ENCODE results near the gene TUFT1. TPM values are rescaled to one million over a fixed set of nuclear protein-coding genes. Genes with fewer than 3 reads are reported as not detected.

TUFT1 gene
- total RNA-seq, 2 experiments from 2014 or later: 0.06 to 0.13 TPM

- intact Hi-C loops (cut with micrococcal nuclease; ENCODE audit: unreplicated experiment): no loop called here
- BruUV-seq (replicated peaks): no TSS peak
- H3K79me2 ChIP-seq (ENCODE audit: insufficient read depth, low read depth, low read length): no peaks in the 10 kb centered on the region; the same call in 1 of the 2 replicates
- no peaks in the 10 kb centered on the region for H3K4me1 ChIP-seq (ENCODE audit: insufficient read depth, low read length, poor library complexity, severe bottlenecking)
- no peak overlapping the region for H3K4me2 ChIP-seq (ENCODE audit: low read length)
- H2AFZ ChIP-seq (ENCODE audit: low read length): no peak overlapping the region
- POLR2A ChIA-PET: interaction anchor here (1.4 kb wide), 1 partner anchor 10 kb away, joined by 3 read pairs; no protein-coding TSS in a partner anchor
- H3K4me3 ChIP-seq (ENCODE audit: low read depth, low read length, poor library complexity, severe bottlenecking): no peak overlapping the region
- CTCF ChIA-PET (ENCODE audit: unreplicated experiment): no interaction called here
- no peaks in the 10 kb centered on the region for H3K9me3 ChIP-seq (ENCODE audit: low read length)
- no peak for DNase-seq (ENCODE audit: low spot score)
- H3K27ac ChIP-seq (ENCODE audit: low read depth, low read length, poor library complexity, severe bottlenecking): no peak overlapping the region
- H3K9me2 ChIP-seq (ENCODE audit: insufficient read depth, low read length): no peaks in the 10 kb centered on the region
- TF ChIP-seq EZH2phosphoT487 (IDR thresholded peaks at IDR 0.05; ENCODE audit: borderline replicate concordance, low read depth, low read length): no peak
- TF ChIP-seq, protein P1, sequence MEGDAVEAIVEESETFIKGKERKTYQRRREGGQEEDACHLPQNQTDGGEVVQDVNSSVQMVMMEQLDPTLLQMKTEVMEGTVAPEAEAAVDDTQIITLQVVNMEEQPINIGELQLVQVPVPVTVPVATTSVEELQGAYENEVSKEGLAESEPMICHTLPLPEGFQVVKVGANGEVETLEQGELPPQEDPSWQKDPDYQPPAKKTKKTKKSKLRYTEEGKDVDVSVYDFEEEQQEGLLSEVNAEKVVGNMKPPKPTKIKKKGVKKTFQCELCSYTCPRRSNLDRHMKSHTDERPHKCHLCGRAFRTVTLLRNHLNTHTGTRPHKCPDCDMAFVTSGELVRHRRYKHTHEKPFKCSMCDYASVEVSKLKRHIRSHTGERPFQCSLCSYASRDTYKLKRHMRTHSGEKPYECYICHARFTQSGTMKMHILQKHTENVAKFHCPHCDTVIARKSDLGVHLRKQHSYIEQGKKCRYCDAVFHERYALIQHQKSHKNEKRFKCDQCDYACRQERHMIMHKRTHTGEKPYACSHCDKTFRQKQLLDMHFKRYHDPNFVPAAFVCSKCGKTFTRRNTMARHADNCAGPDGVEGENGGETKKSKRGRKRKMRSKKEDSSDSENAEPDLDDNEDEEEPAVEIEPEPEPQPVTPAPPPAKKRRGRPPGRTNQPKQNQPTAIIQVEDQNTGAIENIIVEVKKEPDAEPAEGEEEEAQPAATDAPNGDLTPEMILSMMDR (conservative IDR thresholded peaks at IDR 0.05; ENCODE audit: low read length): no peak
- H3K36me3 ChIP-seq (ENCODE audit: insufficient read depth, low read length): no peaks in the 10 kb centered on the region
- H4K20me1 ChIP-seq (ENCODE audit: insufficient read depth, low read length): no peaks in the 10 kb centered on the region
These were observed 43.7 kb downstream of the TUFT1 start for GRCh38 chr1:151583796-151584195.

DNA sequence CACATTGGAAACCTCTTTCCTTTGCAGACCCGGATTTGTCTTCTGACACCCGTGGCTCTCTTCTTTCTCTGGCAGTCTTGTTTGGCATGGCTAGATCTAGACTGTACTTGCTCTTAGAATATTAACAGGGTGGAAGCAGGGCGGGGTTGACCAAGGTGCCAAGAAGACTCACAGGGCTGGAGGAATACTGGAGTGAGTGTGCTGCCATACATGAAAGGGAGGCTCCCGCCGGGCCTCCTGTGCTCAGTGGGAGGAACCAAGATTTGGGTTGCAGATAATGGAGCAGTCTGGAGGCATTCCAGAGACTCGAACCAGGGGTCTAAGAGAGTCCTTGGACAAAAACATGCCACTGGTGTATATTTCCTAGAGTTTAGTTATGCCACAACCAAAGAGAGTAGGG is 44.2 kb downstream of the TUFT1 start:
- TF ChIP-seq, protein P1 (conservative IDR thresholded peaks at IDR 0.05; ENCODE audit: low read length): no peak
- TF ChIP-seq EZH2phosphoT487 (IDR thresholded peaks at IDR 0.05; ENCODE audit: borderline replicate concordance, low read depth, low read length): no peak

DNA sequence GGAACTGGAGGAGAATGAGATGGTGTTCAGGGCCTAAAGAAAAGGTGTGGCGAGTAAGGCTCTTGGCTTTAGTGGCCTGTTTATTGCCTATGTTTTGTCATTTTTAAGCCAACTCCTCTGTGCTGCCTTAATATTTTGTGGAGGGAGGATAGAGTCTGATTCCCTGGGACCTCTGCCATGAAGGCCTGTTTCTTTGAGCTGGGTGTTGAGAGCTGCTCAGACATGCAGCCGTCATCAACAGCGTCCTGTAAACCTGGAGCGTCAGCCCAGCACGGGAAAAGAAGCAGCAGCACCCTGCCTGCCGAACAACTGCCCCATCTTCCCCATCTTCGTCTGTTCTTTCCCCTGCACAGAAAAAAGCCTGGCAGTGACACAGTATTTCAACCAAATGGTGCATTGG is 44.7 kb downstream of the TUFT1 start:
- H3K4me1 ChIP-seq (ENCODE audit: insufficient read depth, low read length, poor library complexity, severe bottlenecking): no peaks in the 10 kb centered on the region
- intact Hi-C loops (cut with micrococcal nuclease; ENCODE audit: unreplicated experiment): no loop called here
- H3K4me3 ChIP-seq (ENCODE audit: low read depth, low read length, poor library complexity, severe bottlenecking): no peak overlapping the region
- H3K27ac ChIP-seq (ENCODE audit: low read depth, low read length, poor library complexity, severe bottlenecking): no peak overlapping the region
- BruUV-seq (replicated peaks): no TSS peak
- H4K20me1 ChIP-seq (ENCODE audit: insufficient read depth, low read length): no peaks in the 10 kb centered on the region
- no peak for DNase-seq (ENCODE audit: low spot score)
- H3K79me2 ChIP-seq (ENCODE audit: insufficient read depth, low read depth, low read length): no peaks in the 10 kb centered on the region; the same call in 1 of the 2 replicates
- H3K4me2 ChIP-seq (ENCODE audit: low read length): no peak overlapping the region
- TF ChIP-seq, protein P1 (conservative IDR thresholded peaks at IDR 0.05; ENCODE audit: low read length): no peak
- TF ChIP-seq EZH2phosphoT487 (IDR thresholded peaks at IDR 0.05; ENCODE audit: borderline replicate concordance, low read depth, low read length): no peak
- no peaks in the 10 kb centered on the region for H3K9me3 ChIP-seq (ENCODE audit: low read length)
- no peaks in the 10 kb centered on the region for H3K9me2 ChIP-seq (ENCODE audit: insufficient read depth, low read length)
- CTCF ChIA-PET (ENCODE audit: unreplicated experiment): no interaction called here
- H2AFZ ChIP-seq (ENCODE audit: low read length): no peak overlapping the region
- POLR2A ChIA-PET: no interaction called here
- no peaks in the 10 kb centered on the region for H3K36me3 ChIP-seq (ENCODE audit: insufficient read depth, low read length)

More for the DNA sequence above, 44.2 kb downstream of the TUFT1 start:
- Histone ChIP-seq H3K9me3 (ENCODE audit: low read length) (no peaks in the 10 kb centered on the region), H3K9me2 (ENCODE audit: insufficient read depth, low read length) (no peaks in the 10 kb centered on the region), H2AFZ (ENCODE audit: low read length) (no peak overlapping the region), H3K4me1 (ENCODE audit: insufficient read depth, low read length, poor library complexity, severe bottlenecking) (no peaks in the 10 kb centered on the region), H3K4me3 (ENCODE audit: low read depth, low read length, poor library complexity, severe bottlenecking) (no peak overlapping the region), H3K79me2 (ENCODE audit: insufficient read depth, low read depth, low read length) (no peaks in the 10 kb centered on the region; the same call in 1 of the 2 replicates), H3K4me2 (ENCODE audit: low read length) (no peak overlapping the region), H4K20me1 (ENCODE audit: insufficient read depth, low read length) (no peaks in the 10 kb centered on the region), H3K27ac (ENCODE audit: low read depth, low read length, poor library complexity, severe bottlenecking) (no peak overlapping the region), H3K36me3 (ENCODE audit: insufficient read depth, low read length) (no peaks in the 10 kb centered on the region)
- intact Hi-C loops (cut with micrococcal nuclease; ENCODE audit: unreplicated experiment): no loop called here
- BruUV-seq (replicated peaks): no TSS peak
- ChIA-PET POLR2A (interaction anchor here (1.4 kb wide), 1 partner anchor 9 kb away, joined by 3 read pairs; no protein-coding TSS in a partner anchor), CTCF (ENCODE audit: unreplicated experiment) (no interaction called here)
- DNase-seq (ENCODE audit: low spot score): no peak
